Measurements from ENCODE around the gene GID4. TPM values are rescaled to one million over a fixed set of nuclear protein-coding genes. Genes with fewer than 3 reads are reported as not detected.
A peak's percentile ranks its signal among the peaks of the same experiment; 100 is the strongest.
"Not testable (repeated sequence)": the region's sequence is repeated elsewhere in the genome, so short reads cannot be mapped to it uniquely, and the experiment has no call there.

The GID4 gene
- 2.7 and 5.5 TPM in 2 replicates for total RNA-seq (2014; rRNA removed; shearing (Covaris generic))

GRCh38 chr17:18038861-18039534, at the start of gene GID4, which contains the start of gene ATPAF2:
TSS of gene GID4 (plus strand) at chr17:18039408. CDS start at chr17:18039465, 57 bp downstream.
TSS of gene ATPAF2 (minus strand) at chr17:18039168. CDS start at chr17:18039013, 155 bp downstream.
- peak; percentile 100 for DNase-seq (ENCODE audit: low read depth)

DNA sequence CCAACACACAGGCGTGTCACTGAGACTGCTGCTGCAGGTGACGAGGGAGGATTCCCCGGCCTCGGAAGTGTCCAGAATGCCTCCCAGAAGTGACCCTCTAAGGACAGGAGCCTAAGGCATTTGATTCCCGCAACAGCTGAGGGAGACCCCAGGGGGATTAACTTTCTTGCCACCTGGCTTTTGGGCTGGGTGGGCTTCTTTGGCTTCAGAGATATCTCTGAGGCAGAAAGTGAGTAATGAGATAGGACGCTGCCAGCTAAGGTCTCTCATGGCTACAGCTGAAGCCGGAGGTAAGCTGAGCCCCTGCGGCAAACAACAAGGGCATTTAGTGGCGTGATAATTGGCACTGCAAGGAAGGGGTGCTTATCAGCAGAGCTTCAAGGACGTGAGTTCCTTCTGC, 49.6 kb upstream of the GID4 start:
- no peak for DNase-seq (ENCODE audit: low read depth)

GRCh38 chr17:17990282-17990681, 48.9 kb upstream of the GID4 start:
- DNase-seq (ENCODE audit: low read depth), result peak; percentile 65

GRCh38 chr17:17993366-17993765, 45.8 kb upstream of the GID4 start:
- DNase-seq (ENCODE audit: low read depth), result no peak

GRCh38 chr17:17993852-17994251, 45.4 kb upstream of the GID4 start:
- DNase-seq (ENCODE audit: low read depth), result no peak

DNA sequence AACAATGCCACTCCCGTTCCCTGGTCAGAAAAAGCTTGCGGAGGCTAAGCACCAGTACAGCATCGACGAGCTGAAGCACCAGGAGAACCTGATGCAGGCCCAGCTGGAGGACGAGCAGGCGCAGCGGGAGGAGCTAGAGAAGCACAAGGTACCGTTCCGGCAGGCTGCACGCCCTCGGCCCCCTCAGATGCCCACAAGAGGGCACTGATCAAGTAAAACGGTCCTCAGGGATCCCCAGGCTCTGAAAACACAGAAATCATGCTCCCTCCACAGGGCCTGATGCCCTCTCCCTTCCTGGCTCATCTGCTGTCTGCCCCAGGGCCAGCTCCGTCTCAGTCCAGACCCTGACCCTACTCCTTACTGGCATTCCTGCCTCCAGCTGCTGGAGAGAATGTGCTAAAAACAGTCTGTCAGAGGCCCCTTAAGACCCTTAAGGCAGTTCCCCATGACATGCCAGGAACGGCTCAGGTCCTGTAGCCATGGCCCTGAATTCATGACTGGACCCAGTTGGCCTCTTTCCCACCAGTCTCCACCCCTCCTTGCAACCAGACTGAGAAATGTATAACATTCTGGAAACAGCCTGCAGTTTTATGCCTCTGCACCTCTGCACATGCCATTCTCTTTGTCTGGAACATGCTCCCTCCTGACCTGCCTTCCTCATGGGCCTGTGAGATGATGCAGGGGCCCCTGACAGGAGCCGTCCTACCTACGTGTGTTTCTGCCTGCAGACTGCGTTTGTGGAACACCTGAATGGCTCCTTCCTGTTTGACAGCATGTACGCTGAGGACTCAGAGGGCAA, 44.7 kb upstream of the GID4 start:
- DNase-seq (ENCODE audit: low read depth), result peak; percentile 40

GRCh38 chr17:17995887-17996286, 43.3 kb upstream of the GID4 start:
- not testable (repeated sequence) for DNase-seq (ENCODE audit: low read depth)

- no peak for DNase-seq (ENCODE audit: low read depth)
Observed at GRCh38 chr17:17998934-17999333, 40.3 kb upstream of the GID4 start.

DNA sequence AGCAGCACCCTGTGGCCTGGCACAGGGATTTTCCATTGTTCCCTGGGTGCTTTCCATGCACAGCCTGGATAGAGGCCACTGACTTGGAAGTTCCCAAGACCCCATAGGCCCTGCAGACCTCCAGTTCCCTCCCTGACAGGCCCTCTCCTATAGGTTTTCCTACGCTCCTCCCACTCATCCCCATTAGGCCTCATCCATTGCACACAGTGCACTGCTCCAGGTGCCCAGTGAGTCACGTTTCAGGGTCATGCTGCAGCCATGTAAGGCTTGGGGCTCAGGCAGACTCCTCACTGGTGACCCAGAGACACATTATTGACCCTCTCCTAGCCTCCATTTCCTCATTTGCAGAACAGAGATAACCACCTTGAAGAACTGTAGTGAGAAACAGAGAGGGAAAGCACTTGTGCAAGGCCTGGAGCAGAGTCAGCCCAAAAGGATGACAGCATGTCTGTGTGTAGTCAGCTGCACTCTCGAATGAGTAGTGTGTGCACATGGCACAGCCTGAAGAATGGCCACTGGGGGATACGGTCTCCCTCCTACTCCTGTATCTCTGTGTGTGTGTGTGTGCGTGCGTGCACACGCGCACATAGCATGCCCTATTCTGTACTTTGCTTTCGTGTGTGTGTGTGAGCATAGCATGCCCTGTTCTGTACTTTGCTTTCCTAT, 39.7 kb upstream of the GID4 start:
- DNase-seq (ENCODE audit: low read depth), result no peak

DNA sequence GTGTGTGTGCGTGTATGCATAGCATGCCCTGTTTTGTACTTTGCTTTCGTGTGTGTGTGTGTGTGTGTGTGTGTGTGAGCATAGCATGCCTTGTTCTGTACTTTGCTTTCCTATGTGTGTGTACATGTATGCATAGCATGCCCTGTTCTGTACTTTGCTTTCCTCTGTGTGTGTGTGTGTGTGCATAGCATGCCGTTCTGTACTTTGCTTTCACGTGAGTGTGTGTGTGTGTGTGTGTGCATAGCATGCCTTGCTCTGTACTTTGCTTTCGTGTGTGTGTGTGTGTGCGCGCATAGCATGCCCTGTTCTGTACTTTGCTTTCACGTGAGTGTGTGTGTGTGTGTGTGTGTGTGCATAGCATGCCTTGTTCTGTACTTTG, 39.2 kb upstream of the GID4 start:
- no peak for DNase-seq (ENCODE audit: low read depth)

DNA sequence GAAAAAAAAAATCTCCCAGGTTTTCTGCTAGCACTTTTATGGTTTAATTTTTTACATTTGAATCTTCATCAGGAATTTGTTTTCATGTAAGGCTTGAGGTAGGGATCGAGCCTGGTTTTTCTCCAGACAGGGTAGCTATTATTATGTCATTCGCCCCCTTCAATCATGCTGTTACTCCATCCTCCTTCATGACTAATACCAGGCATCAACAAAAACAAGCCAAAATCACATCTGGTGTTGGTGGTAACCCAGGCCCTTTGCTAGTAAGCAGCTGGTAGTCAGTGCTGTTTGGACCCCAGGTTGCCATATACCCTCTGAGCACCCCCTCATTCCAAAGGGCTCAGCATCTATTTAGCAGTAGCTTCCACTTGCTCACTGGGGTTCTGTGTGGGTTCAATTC, 37.0 kb upstream of the GID4 start:
- DNase-seq (ENCODE audit: low read depth), result no peak

GRCh38 chr17:18004345-18004744, 34.9 kb upstream of the GID4 start:
- no peak for DNase-seq (ENCODE audit: low read depth)

- no peak for DNase-seq (ENCODE audit: low read depth)
Observed at GRCh38 chr17:18004884-18005305, 34.3 kb upstream of the GID4 start.

GRCh38 chr17:18005496-18005895, 33.7 kb upstream of the GID4 start:
- DNase-seq (ENCODE audit: low read depth), result no peak

GRCh38 chr17:18006495-18007239, 32.5 kb upstream of the GID4 start:
- DNase-seq (ENCODE audit: low read depth), result no peak

- no peak for DNase-seq (ENCODE audit: low read depth)
Observed at GRCh38 chr17:18008496-18009268, 30.5 kb upstream of the GID4 start.

DNA sequence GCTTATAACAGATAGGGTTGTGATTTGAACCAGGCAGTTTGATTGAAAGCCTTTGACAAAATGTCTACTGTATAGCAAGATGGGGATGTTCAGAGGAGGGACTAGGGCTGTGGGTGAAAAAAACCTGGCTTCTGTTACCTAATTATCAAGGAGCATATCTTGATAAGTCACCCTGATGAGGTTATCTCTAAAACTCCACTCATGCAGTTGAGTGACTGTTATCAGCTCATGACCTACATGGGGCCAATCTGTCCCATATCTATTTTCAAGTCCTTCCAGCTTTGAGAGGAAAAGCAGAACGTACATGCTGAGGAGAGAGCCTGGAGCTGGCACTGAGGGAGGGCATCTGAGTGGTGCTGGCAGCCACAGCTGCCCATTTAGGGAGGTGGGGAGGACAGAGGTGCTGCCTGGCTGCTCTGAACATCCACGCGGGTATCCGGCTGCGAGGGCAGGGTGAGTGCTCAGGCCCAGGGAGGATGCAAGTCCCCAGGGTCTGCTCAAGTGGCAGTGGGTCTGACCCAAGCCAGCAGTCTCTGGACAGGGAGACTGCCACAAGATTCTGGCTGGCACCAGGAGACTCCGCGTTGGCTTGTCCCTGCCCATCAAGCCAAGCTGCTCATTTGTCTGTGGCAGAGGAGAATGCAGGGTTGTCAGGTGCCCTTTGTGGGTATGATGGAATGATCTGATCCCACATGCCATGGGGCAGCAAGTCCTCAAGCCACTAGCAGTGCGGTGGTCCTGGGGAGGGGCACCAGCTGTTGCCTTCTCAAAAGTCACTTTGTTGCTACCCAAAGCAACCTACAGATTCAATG, 29.4 kb upstream of the GID4 start:
- DNase-seq (ENCODE audit: low read depth), result no peak

DNA sequence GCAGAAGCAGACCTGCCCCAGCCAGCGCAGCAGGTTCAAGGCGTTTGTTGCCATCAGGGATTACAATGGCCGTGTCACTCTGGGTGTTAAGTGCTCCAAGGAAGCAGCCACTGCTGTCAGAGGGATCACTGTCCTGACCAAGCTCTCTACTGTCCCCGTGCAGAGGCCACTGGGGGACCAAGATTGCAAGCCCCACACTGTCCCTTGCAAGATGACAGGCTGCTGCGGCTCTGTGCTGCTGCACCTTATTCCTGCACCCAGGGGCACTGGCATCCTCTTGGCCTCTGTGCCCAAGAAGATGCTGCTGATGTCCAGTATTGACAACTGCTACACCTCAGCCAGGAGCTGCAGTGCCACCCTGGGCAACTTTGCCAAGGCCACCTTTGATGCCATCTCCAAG, 27.9 kb upstream of the GID4 start:
- no peak for DNase-seq (ENCODE audit: low read depth)

DNA sequence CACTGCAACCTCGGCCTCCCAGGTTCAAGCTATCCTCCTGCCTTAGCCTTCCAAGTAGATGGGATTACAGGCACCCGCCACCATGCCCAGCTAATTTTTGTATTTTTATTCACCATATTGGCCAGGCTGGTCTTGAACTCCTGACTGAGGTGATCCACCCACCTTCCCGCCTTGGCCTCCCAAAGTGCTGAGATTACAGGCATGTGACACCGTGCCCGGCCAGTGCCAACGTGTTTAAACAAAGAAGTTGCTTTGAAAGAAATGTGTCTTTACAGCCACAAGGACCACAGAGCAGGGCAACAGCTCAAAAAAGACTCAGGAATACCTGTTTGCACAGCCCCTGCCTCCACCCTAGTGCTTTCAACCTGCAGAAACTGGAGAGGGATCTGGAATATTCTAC, 25.2 kb upstream of the GID4 start:
- no peak for DNase-seq (ENCODE audit: low read depth)

DNA sequence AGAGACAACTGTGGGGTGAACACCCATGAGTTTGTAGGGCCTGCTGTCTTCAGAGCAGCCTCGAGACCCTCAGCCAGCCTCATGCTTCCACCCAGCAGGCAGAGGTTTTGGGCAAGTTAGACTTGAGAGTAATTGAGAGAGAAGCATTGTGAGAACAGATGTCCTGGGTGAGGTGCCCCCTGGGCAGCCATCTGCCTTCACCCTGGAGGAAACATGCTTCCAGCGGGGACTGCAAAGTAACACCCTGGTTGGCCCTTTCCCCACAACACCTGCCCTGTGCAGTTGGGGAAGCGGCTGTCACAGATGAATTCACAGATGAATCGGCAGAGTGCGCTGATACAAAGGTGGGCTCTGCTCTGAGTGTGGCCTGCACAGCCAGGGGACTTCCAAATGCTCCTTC, 23.6 kb upstream of the GID4 start:
- DNase-seq (ENCODE audit: low read depth), result no peak

Data from Daoy (cell line).